ENCODE data around the gene CBX5. TPM values are rescaled to one million over a fixed set of nuclear protein-coding genes. Genes with fewer than 3 reads are reported as not detected.
"Not testable (repeated sequence)": the region's sequence is repeated elsewhere in the genome, so short reads cannot be mapped to it uniquely, and the experiment has no call there.

CBX5 gene
- total RNA-seq, 4 donors from 2014 or later, result 56.2 to 97.4 (median 87.1) TPM

- DNase-seq, result peak; percentile 45 to 60
- intact Hi-C loops (cut with DNase I), result no loop called here
- Histone ChIP-seq H3K9me3 (no peaks in the 10 kb centered on the region), H3K27ac (peak overlapping the region; percentile 23 to 45 (median 34)), H3K4me3 (replicated peaks in 1 of 3) (no peak overlapping the region), H3K36me3 (no peaks in the 10 kb centered on the region), H3K4me1 (peaks cover 14 to 16% of the 10 kb centered on the region in 2 donors), H3K27me3 (no peaks in the 10 kb centered on the region)
- no peak for TF ChIP-seq CTCF (IDR thresholded peaks at IDR 0.05)
- TF ChIP-seq POLR2A (IDR thresholded peaks at IDR 0.05), result no peak
- 64 to 67% methylated on average over 4 of the region's 4 CpGs for WGBS, 2 donors
Observed at GRCh38 chr12:54229624-54230212, 50.2 kb downstream of the CBX5 start.

DNA sequence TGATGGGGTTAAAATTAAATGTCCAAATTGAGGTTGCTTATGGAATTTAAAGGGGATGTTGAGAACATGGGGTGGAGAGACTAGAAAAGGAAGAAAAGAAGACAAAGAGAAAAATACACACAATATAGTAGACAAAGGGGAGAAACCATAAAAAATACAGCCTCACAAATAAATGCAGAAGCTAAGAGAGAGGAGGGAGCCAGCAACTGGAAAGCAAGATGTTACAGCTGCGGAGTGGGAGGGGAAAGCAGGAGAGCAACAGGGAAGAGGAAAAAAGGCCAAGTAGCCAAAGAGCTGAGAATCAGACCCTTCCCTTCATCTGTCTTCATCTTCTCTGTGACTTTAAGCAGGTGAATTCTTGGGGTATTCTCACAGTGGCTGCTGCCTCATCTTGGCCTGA lies 51.5 kb downstream of the CBX5 start:
- H3K4me1 ChIP-seq, result peaks cover 14 to 16% of the 10 kb centered on the region in 2 donors
- H3K36me3 ChIP-seq, result no peaks in the 10 kb centered on the region
- DNase-seq, result no peak
- H3K9me3 ChIP-seq, result no peaks in the 10 kb centered on the region
- intact Hi-C loops (cut with DNase I), result no loop called here
- no peak overlapping the region for H3K27ac ChIP-seq
- no peaks in the 10 kb centered on the region for H3K27me3 ChIP-seq
- 86 to 93% methylated on average over 1 of the region's 1 CpG for WGBS, 2 donors
- H3K4me3 ChIP-seq (replicated peaks in 1 of 3), result no peak overlapping the region
- TF ChIP-seq POLR2A (IDR thresholded peaks at IDR 0.05), result no peak
- no peak for TF ChIP-seq CTCF (IDR thresholded peaks at IDR 0.05)

- intact Hi-C loops (cut with DNase I); H3K9me3 ChIP-seq; H3K27ac ChIP-seq; H3K36me3 ChIP-seq; H3K27me3 ChIP-seq; H3K4me3 ChIP-seq (replicated peaks in 1 of 3); DNase-seq: not testable (repeated sequence)
- peaks cover 14 to 16% of the 10 kb centered on the region in 2 donors for H3K4me1 ChIP-seq
- WGBS, 2 donors, result 65 to 79% methylated on average over 6 of the region's 6 CpGs
Observed at GRCh38 chr12:54227927-54228326, 52.0 kb downstream of the CBX5 start.

DNA sequence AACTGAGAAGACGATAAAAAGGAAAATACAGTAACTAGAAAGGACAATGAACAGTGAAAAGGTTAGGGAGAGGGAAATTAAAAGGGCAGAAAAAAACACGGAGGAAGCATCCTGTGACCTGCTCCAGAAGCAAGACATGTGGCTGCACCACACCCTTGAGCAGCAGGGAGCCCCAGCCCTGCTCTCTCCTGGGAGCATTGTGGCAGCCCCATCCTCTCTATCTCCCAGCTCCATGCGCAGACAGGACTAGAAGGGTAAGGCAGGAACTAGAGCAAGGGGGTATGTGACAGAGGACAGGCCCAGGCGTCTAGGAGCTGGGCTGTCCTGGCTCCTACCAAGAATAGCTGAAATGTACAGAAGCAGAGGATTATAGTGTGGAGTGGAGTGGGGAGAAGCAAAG lies 52.5 kb downstream of the CBX5 start:
- DNase-seq, result no peak
- TF ChIP-seq CTCF (IDR thresholded peaks at IDR 0.05) (no peak), POLR2A (IDR thresholded peaks at IDR 0.05) (no peak)
- intact Hi-C loops (cut with DNase I), result no loop called here
- peaks cover 14 to 16% of the 10 kb centered on the region in 2 donors for H3K4me1 ChIP-seq
- H3K9me3 ChIP-seq, result no peaks in the 10 kb centered on the region
- no peaks in the 10 kb centered on the region for H3K36me3 ChIP-seq
- H3K27me3 ChIP-seq, result no peaks in the 10 kb centered on the region
- 78 to 85% methylated on average over 4 of the region's 4 CpGs for WGBS, 2 donors
- H3K27ac ChIP-seq, result no peak overlapping the region
- H3K4me3 ChIP-seq (replicated peaks in 1 of 3), result no peak overlapping the region

DNA sequence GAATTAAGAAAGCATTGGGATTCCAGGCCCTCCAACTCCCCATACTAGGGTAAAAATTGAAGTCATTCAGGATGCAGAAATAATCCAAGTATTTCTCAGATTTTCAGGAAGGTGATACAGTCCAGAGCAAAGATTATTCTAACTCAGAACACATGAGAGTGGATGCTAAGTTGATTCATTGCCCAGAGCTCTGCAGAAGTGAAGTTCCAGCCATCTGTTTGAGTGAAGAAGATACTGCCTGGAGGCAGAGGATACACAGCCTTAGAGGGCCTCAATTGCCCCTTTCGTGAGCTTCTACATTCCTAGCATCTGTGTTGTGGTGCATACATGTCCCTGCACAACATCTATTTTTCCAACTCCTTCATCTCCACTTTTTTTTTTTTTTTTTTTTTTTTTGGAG lies 54.3 kb downstream of the CBX5 start:
- Histone ChIP-seq H3K27ac (no peak overlapping the region), H3K4me3 (replicated peaks in 1 of 3) (no peak overlapping the region), H3K9me3 (no peaks in the 10 kb centered on the region), H3K27me3 (no peaks in the 10 kb centered on the region), H3K4me1 (peaks cover 8 to 11% of the 10 kb centered on the region in 2 donors), H3K36me3 (no peaks in the 10 kb centered on the region)
- no peak for DNase-seq
- no peak for TF ChIP-seq CTCF (IDR thresholded peaks at IDR 0.05)
- TF ChIP-seq POLR2A (IDR thresholded peaks at IDR 0.05), result no peak
- 87 to 96% methylated on average over 1 of the region's 1 CpG for WGBS, 2 donors
- intact Hi-C loops (cut with DNase I), result no loop called here
